Stomach (tissue), 9 donors: ENCODE measurements around the gene DEF6. TPM values are rescaled to one million over a fixed set of nuclear protein-coding genes. Genes with fewer than 3 reads are reported as not detected.

ENCODE experiments used
- DNase-seq, 2 donors: peaks; one replicate each; pipeline versions ENCODE4 v3.0.0 to v3.0.0-alpha.2; 2013 to 2019
- H3K27ac ChIP-seq, 5 donors: fragments of 200-600 bp in 4 of 5; sonication (generic) in 4 of 5; one replicate each; pipeline ENCODE4 v1.5.1; 2013 to 2019; ENCODE audit warnings: mild to moderate bottlenecking in 1 of 5, moderate library complexity in 1 of 5
- H3K27me3 ChIP-seq, 3 donors: fragments of 200-600 bp; sonication (generic); one replicate each; pipeline ENCODE4 v1.5.1; 2017 to 2019; ENCODE audit warnings: mixed run types in 1 of 3
- H3K36me3 ChIP-seq, 4 donors: fragments of 200-600 bp; sonication (generic); 1 replicate in 3 of 4; 2 replicates in 1 of 4; pipeline ENCODE4 v1.5.1; 2016 to 2019
- H3K4me1 ChIP-seq, 4 donors: fragments of 200-600 bp; sonication (generic); one replicate each; pipeline ENCODE4 v1.5.1; 2016 to 2019
- H3K4me3 ChIP-seq, 4 donors: fragments of 200-600 bp; sonication (generic) in 3 of 4; one replicate each; pipeline ENCODE4 v1.5.1; 2016 to 2019; ENCODE audit warnings: mild to moderate bottlenecking in 1 of 4
- H3K9me3 ChIP-seq, 4 donors: fragments of 200-600 bp; sonication (generic); one replicate each; pipeline ENCODE4 v1.5.1; 2016 to 2019
- EP300 ChIP-seq: sonication (generic); formaldehyde crosslinking; IDR thresholded peaks from one replicate; pipeline ENCODE4 v1.6.1; 2017; ENCODE audit warnings: antibody characterized with exemption
- POLR2A ChIP-seq, 4 donors: fragments of 450-650 bp; IDR thresholded peaks; one replicate each; pipeline ENCODE4 v1.6.1; 2016; ENCODE audit warnings: antibody characterized with exemption in 4 of 4, control low read depth in 2 of 4, mild to moderate bottlenecking in 1 of 4, moderate library complexity in 1 of 4
- POLR2AphosphoS5 ChIP-seq, 3 donors: sonication (generic); formaldehyde crosslinking; IDR thresholded peaks; one replicate each; pipeline ENCODE4 v1.6.1; 2016; ENCODE audit warnings: antibody characterized with exemption in 3 of 3
- WGBS, 5 donors: extraction: QIAGEN DNeasy Blood & Tissue Kit in 3 of 5; methylation state at CpG; one replicate each; pipeline versions ENCODE4 v1.1.5 to v1.1.7; 2013 to 2018; 5-methylcytosine and 5-hydroxymethylcytosine counted together
- intact Hi-C: fragments of 100-400 bp; cut with DNase I; formaldehyde crosslinking; loops from one replicate; pipeline ENCODE4 v1.15.1; 2023; ENCODE audit warnings: low total_unique reads
- polyA plus RNA-seq, 3 donors: library from polyadenylated mRNA; stranded (reverse); fragments of 200-250 nt; gene quantifications; one replicate each; pipeline ENCODE4 v1.2.3, GENCODE V29; 2013
- total RNA-seq, 5 donors: library from RNA; depleted of rRNA; stranded (reverse); fragments of >200 nt; gene quantifications; one replicate each; pipeline versions ENCODE4 v1.1.0 to v1.2.3, GENCODE V29; 2014 to 2016
- TF ChIP-seq, protein P1 (sequence below), 7 experiments: fragments of 450-650 bp in 4 of 7; fragments of 200-600 bp in 3 of 7; sonication (generic) in 3 of 7; IDR thresholded peaks; one replicate each; pipeline ENCODE4 v1.5.1; 2016 to 2019; ENCODE audit warnings: antibody characterized with exemption in 7 of 7, control low read depth in 2 of 7, mild to moderate bottlenecking in 1 of 7
- donor health status: healthy with polysubstance abuse.
- donor health status: Bipolar disorder and iron deficiency.
- donor health status: healthy.

Gene DEF6
- total and polyA plus RNA-seq, 8 donors, result 4.9 to 35.3 (median 16.5) TPM

DNA sequence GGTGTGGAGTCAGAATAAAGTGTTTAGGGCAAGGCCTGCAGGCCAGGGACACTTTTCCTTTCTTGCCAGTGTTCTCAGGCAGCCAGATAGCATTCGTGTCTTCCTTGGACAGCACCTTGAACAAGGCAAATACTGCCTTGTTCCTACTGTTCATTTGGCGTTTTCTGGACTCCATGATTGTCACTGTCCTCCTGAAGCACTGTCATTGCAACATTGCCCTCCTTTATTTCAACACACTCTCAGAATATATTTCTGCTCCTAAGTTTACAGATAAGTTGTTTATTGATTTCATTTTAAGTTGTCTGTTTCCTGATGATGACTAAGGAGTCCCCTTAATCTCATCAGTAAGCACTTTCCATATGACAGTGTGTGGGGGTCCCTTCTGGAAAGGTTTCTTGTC lies 15.1 kb upstream of the DEF6 start:
- DNase-seq, result no peak
- intact Hi-C loops, result no loop called here
- no peaks in the 10 kb centered on the region for H3K9me3 ChIP-seq
- H3K27me3 ChIP-seq, result no peaks in the 10 kb centered on the region
- TF ChIP-seq EP300 (no peak), POLR2AphosphoS5 (IDR thresholded peaks at IDR 0.05) (no peak)
- TF ChIP-seq, protein P1, sequence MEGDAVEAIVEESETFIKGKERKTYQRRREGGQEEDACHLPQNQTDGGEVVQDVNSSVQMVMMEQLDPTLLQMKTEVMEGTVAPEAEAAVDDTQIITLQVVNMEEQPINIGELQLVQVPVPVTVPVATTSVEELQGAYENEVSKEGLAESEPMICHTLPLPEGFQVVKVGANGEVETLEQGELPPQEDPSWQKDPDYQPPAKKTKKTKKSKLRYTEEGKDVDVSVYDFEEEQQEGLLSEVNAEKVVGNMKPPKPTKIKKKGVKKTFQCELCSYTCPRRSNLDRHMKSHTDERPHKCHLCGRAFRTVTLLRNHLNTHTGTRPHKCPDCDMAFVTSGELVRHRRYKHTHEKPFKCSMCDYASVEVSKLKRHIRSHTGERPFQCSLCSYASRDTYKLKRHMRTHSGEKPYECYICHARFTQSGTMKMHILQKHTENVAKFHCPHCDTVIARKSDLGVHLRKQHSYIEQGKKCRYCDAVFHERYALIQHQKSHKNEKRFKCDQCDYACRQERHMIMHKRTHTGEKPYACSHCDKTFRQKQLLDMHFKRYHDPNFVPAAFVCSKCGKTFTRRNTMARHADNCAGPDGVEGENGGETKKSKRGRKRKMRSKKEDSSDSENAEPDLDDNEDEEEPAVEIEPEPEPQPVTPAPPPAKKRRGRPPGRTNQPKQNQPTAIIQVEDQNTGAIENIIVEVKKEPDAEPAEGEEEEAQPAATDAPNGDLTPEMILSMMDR (IDR thresholded peaks at IDR 0.05), result no peak
- peaks cover 0 to 7% (median 0%) of the 10 kb centered on the region in 4 donors for H3K4me1 ChIP-seq
- no peak overlapping the region for H3K27ac ChIP-seq
- H3K4me3 ChIP-seq, result no peak overlapping the region
- peaks cover 25 to 67% (median 66%) of the 10 kb centered on the region in 4 donors for H3K36me3 ChIP-seq
- WGBS, 5 donors, result 87 to 96% (median 93%) methylated on average over 2 of the region's 2 CpGs

DNA sequence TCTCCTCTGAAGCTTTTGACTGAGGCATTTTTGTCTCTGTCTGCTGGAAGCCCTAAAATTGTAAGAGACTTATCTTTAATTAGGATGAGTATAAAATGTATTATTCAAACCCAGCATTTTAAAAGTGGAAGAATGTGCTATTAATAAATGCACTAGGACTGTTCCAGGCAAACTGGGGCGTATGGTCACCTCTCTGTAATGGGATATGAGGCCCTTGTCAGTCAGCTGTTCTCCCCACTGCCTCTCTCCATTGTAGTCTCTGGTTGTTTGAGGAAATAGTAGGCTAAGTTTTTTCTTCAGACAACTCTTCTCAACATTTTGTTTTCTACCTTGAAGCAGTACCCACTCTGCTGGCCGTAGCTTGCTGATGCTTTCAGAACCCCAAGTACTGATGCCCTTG lies 14.3 kb upstream of the DEF6 start:
- Histone ChIP-seq H3K4me1 (peaks cover 0 to 7% (median 0%) of the 10 kb centered on the region in 4 donors), H3K4me3 (no peak overlapping the region), H3K36me3 (peaks cover 34 to 75% (median 75%) of the 10 kb centered on the region in 4 donors), H3K27me3 (no peaks in the 10 kb centered on the region), H3K9me3 (no peaks in the 10 kb centered on the region), H3K27ac (no peak overlapping the region)
- 67 to 94% (median 88%) methylated on average over 2 of the region's 2 CpGs for WGBS, 5 donors
- no peak for DNase-seq
- intact Hi-C loops, result no loop called here
- TF ChIP-seq, protein P1 (IDR thresholded peaks at IDR 0.05), result no peak
- no peak for TF ChIP-seq POLR2A (IDR thresholded peaks at IDR 0.05)
- no peak for TF ChIP-seq EP300
- no peak for TF ChIP-seq POLR2AphosphoS5 (IDR thresholded peaks at IDR 0.05)

DNA sequence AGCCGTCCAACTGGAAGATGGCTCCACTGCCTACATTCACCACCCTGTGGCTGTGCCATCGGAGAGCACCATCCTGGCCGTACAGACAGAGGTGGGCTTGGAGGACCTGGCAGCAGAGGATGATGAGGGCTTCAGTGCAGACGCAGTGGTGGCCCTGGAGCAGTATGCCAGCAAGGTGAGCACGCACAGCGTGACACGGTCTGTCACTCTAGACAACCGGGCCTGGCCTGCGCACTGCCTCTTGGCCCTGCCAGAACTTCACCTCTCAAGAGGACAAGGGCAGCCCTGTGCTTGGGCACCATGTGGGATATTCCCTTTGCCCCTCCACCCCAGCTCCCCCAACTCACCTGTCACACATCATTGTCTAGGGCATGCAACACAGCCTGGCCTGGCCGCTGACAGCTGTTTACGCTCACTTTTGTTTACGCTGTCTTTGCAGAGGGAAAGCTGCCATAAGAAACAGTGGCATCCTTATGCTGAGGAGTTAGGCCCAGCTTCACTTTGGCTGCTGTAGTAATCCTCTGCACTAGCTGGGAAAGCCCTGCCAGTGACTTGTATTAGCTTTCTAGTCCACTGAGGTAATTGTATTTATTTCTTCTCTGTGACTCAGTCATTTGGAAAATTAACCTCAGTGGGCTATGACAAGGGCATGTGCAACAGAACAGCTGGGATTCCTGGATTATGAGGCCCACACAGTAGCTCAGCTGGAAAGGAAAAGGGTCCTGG lies 9.8 kb upstream of the DEF6 start:
- Histone ChIP-seq H3K36me3 (peaks cover 58 to 100% (median 100%) of the 10 kb centered on the region in 4 donors), H3K27me3 (no peaks in the 10 kb centered on the region), H3K9me3 (no peaks in the 10 kb centered on the region), H3K4me1 (no peaks in the 10 kb centered on the region), H3K27ac (peak overlapping the region in 1 of 5 donors; percentile 1), H3K4me3 (no peak overlapping the region)
- WGBS, 5 donors, result 85 to 92% (median 89%) methylated on average over 8 to 12 of the region's 12 CpGs
- DNase-seq, result no peak
- TF ChIP-seq POLR2A (IDR thresholded peaks at IDR 0.05) (no peak), EP300 (no peak), POLR2AphosphoS5 (IDR thresholded peaks at IDR 0.05) (peak in 1 of 3 donors; percentile 36)
- intact Hi-C loops, result no loop called here

DNA sequence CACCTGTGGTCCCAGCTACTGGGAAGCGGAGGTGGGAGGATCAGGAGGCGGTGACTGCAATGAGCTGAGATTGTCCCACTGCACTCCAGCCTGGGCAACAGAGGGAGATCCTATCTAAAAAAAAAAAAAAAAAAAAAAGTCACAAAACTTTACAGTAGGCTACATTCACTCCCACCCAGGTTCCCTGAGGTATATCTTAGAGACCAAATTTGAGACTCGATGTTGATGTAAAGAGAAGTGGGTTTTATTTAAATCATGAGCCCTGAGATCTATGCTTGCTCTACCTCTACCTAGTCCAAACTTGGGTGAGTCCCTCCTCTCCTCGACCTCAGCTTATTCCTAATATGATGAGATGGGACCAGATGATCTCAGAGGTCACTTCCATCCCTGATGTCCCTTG lies 8.8 kb upstream of the DEF6 start:
- intact Hi-C loops, result no loop called here
- Histone ChIP-seq H3K9me3 (no peaks in the 10 kb centered on the region), H3K4me3 (no peak overlapping the region), H3K27me3 (no peaks in the 10 kb centered on the region), H3K27ac (no peak overlapping the region), H3K4me1 (no peaks in the 10 kb centered on the region), H3K36me3 (peaks cover 54 to 100% (median 100%) of the 10 kb centered on the region in 4 donors)
- no peak for DNase-seq
- 64 to 75% (median 75%) methylated on average over 4 of the region's 4 CpGs for WGBS, 5 donors
- TF ChIP-seq POLR2AphosphoS5 (IDR thresholded peaks at IDR 0.05), result no peak
- no peak for TF ChIP-seq EP300
- TF ChIP-seq POLR2A (IDR thresholded peaks at IDR 0.05), result no peak
- TF ChIP-seq, protein P1 (IDR thresholded peaks at IDR 0.05), result no peak

DNA sequence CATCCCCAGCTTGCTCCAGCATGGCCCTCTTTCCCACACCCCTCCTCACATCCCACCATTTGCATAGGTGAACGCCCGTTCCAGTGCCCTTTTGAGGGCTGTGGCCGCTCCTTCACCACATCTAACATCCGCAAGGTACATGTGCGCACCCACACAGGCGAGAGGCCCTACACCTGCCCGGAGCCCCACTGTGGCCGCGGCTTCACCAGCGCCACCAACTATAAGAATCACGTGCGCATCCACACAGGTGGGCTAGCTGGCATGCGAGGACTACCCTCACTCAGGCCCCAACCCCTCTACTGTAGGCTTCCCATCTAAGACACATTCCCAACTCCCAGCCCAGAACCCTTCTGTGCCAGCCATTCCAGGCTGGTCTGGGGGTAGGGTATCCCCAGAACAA lies 6.1 kb upstream of the DEF6 start:
- WGBS, 5 donors, result 96 to 99% (median 97%) methylated on average over 7 to 13 of the region's 13 CpGs
- Histone ChIP-seq H3K4me1 (no peaks in the 10 kb centered on the region), H3K4me3 (no peak overlapping the region), H3K36me3 (peaks cover 63 to 99% (median 95%) of the 10 kb centered on the region in 4 donors), H3K9me3 (no peaks in the 10 kb centered on the region), H3K27ac (no peak overlapping the region), H3K27me3 (no peaks in the 10 kb centered on the region)
- intact Hi-C loops, result no loop called here
- TF ChIP-seq POLR2AphosphoS5 (IDR thresholded peaks at IDR 0.05) (no peak), EP300 (no peak), POLR2A (IDR thresholded peaks at IDR 0.05) (no peak)
- TF ChIP-seq, protein P1 (IDR thresholded peaks at IDR 0.05), result no peak
- DNase-seq, result no peak
